Measurements from ENCODE around the gene MEF2D.

The MEF2D gene

DNA sequence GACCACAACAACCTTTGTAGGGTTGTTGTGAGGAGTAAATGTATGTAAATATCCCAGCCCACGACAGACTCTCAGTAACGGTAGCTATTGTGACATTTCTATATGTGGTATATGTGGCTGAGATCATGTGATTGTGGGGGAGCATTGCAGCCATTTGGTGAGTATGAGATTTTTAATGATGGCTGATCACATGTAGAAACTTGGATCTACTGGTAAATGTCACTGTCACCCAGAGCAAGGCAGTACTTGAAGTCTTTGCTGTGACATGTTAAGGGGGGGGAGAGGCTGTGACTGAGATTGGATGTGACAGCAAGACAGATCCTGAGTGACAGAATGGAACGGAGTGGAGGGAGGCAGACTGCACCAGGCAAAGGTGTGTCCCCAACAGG lies 23.9 kb upstream of the MEF2D start:
- no peak for DNase-seq (ENCODE audit: low read depth)

DNA sequence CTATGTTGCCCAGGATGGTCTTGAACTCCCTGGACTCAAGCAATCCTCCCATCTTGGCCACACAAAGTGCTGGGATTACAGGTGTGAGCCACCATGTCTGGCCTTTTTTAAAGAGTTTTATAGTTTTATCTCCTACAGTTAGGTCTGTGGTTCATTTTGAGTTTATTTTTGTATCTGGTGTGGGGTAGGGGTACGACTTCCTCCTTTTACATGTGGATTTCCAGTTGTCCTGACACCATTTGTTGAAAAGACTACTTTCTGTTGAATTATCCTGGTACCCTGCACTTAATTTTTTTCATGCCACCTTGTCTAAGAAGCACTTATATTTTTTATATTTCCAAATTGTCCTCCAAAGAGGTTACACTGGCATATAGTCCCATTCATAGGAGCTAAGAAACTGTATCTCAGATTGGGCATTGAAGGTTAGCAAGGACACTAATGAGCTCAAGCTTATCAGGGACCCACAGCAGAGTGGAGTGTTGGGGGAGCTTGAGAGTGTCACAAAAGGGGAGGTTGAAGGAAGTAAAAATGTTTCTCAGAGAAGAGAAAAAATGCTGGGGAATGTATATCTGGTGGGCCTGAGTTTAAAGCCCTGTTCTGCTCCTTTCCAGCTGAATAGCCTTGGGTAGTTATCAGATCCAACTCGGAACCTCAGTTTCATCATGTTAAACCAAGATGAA lies 23.4 kb upstream of the MEF2D start:
- no peak for DNase-seq (ENCODE audit: low read depth)

DNA sequence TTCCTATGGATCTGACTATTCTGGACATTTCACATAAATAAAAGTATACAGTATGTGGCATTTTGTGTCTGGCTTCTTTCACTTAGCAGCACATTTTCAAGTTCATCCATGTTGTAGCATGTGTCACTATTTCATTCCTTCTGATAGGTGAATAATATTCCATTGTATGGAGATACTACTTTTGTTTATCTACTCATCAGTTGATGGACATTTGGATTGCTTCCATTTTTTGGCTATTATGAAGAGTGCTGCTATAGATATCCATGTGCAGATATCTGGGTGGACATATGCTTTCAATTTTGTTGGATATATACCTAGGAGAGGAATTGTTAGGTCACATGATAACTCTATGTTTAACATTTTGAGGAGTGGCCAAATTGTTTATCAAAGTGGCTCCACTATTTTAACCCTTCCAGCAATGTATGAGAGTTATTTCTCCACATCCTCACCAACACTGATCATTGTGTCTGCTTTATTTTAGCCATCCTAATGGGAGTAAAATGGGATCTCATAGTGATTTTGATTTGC lies 21.9 kb upstream of the MEF2D start:
- no peak for DNase-seq (ENCODE audit: low read depth)

DNA sequence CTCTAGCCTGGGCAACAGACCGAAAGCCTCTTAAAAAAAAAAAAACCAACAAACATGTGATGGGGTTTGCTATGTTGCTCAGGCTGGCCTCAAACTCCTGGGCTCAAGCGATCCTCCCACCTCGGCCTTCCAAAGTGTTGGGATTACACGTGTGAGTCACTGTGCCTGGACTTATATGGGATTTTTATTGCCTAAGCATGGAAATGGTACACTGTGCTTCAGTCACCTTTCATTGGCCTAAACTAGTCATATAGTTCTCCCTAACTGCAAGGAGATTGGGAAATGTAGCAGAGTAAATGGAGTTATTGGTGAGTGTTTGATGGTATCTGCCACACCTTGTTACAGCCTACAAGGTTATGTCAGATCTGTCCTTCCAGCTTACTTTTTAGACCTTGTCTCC lies 17.2 kb upstream of the MEF2D start:
- no peak for DNase-seq (ENCODE audit: low read depth)

DNA sequence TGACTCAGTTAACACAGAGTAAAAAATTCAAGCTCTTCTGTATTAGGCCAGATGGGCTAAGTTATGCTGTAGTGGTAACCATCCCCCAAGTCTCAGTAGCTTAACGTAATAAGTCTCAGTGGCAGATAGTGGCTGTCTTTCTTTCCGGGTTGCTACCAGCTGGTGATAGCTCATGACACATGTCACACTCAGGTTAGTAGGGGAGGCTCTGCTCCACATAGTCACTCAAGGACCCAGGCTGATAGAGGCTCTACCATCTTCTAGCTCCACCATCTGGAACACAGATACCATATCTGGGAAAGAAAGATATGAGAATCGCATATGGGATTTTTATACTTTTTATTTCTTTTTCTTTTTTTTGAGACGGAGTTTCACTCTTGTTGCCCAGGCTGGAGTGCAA lies 16.2 kb upstream of the MEF2D start:
- DNase-seq (ENCODE audit: low read depth): no peak

DNA sequence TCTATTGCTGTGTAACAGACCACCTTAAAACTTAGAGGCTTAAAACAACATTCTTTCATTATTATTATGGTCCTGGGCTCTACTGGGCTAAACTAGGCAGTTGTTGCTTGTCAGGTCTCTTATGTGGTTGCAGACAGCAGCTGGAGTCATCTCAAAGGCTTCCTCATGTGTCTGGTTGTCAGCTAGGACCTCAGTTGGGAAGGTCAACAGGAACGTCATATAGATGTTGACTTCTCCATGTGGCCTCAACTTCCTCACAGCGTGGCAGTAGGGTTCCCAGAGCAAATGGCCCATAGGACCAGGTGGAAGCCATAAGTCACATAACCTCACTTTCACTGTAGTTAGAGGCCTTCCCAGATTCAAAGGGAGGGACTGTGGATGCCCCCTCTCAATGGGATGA lies 15.4 kb upstream of the MEF2D start:
- no peak for DNase-seq (ENCODE audit: low read depth)

DNA sequence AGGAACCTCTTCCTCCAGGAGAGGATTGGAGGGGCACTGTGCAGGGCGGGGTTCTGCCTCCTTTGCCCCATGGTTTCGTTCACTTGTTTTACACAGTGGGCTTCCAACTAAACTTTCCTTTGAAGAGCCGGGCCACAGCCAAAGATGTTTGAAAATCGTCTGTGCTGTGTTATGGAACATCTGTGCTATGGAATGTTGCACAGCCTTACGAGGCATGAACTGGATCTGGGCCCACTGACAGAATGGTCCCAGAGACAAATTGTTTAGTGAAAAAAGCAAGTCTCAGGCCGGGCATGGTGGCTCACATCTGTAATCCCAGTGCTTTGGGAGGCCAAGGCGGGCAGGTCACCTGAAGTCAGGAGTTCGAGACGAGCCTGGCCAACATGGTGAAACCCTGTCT lies 12.6 kb upstream of the MEF2D start:
- DNase-seq (ENCODE audit: low read depth): no peak

DNA sequence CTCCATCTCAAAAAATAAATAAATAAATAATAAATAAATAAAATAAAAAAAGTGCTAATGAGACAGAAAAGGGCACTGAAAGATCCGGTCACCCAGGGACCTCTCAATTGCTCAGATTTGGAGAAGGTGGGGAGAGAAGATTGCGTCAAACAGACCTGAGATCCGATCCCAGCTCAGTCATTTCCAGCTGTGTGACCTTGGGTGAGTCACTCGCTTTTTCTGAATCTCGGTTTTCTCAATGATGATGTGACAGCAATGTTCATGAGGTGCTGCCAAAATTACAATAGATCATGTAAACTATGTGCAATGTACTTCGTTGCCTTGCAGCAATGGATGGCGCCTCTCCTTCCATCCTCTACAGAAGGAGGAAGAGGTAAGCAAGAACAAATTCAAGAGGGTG lies 11.1 kb upstream of the MEF2D start:
- DNase-seq (ENCODE audit: low read depth): no peak

DNA sequence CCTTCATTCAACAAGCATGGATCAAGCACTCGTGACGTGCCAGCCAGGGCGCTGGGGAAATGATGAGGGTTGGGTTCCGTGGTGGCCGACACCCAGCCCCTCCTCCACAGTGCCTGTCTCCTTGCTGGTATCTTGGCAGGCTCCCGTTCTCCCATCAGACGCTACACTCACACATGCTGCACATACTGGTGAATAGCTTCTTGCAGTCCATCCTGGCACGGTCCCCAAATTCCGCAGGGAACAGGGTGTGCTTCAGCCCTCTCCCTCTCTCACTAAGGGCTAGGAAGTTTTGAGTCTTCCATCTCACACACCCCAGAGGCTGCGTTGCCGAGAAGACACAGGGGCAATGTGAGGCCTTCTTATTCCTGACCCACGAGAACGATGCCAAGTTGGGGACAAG lies 10.1 kb upstream of the MEF2D start:
- peak; percentile 86 for DNase-seq (ENCODE audit: low read depth)

DNA sequence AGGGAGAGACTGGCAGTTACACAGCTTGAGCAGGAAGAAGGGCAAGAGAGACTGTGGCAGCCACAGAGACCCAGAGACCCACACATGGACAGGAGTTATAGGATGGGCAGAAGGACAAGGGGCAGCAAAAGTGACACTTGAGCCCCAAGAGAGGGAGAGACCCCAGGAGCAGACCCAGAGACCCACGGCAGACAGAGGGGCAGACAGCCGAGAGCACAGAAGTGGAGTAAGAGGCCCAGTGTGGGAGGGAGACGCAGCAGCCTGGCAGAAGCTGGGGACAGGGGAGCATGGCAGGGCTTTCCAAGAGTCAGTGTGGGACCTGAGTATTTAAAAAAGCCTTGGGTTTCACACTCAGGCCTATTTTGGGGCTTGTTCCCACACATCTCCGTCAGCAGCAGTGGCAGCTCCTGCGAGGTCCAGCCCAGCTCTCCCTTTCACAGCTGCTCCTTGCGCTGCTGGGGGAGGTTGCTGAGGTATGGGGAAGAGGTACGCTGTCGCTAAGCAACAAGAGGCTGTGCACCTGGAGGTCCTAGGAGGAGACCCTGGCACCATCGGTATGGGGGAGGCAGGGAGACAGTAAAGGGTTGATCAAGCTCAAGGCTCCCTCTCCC lies 9.0 kb upstream of the MEF2D start:
- DNase-seq (ENCODE audit: low read depth): no peak

DNA sequence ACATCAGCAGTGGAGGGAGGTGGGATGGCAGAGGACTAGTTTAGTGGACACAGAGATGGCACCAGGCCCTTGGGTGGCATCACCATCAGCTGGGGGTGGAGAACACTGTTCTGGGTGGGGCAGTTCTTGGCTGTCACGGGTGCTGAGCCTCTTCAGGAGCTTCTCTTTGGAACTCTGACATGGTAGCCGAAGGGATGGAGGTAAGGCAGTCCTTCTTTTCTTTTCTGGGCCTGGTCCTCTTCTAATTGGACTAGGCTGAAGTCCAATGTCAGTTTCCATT lies 8.3 kb upstream of the MEF2D start:
- DNase-seq (ENCODE audit: low read depth): no peak

DNA sequence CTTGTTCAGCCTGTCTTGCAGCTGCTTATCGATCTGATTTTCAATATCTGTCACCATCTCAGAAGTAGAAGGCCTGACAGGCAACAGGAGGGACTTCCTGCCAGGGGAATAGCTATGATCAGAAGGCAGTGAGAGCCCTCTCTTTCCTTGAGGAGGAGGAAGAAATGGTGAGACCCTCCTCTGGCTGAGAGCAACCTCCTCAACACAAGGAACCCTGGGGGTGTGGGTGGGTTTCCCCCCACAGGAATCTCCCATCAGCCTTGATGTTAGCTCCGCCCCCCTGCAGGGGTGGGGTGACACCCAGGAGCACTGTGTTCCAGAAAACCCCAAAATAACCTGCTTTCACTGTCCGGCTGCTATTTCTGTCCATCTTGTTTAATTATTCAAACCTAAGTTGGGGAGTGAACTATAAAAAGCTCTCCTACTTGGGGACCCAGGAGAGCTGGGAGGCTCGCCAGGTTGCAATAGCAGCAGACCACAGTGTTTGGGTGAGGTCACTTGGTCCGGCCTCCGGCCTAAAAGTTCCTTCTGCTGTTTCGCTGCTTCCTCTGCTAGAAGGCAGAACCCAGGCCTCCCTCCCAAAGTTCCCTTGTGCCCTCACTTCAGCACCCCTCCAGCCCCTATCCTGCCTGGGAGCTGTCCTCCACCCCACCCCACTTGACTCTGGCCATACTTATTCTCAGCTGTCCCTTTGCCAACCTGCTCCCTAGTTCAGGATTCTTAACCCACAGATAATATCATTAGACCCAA lies 7.8 kb upstream of the MEF2D start:
- peak; percentile 61 for DNase-seq (ENCODE audit: low read depth)

DNA sequence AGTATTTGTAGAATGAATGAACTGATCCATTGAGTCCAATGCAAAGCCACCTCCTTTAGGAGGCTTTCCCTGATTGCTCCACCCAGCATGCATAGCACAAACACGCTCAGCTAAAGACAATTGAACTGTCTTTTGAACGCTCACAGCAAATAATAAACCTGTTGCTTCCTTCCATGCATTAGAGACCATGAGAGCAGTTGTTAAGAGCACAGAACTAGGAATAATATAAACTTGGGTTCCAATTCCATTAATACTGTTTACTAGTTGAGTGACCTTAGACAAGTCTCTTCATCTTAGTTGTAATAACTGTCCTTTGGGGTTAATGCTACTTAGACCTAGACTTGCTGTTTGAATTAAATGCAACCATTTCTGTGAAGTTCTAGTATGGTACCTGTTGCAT lies 5.9 kb upstream of the MEF2D start:
- DNase-seq (ENCODE audit: low read depth): no peak

DNA sequence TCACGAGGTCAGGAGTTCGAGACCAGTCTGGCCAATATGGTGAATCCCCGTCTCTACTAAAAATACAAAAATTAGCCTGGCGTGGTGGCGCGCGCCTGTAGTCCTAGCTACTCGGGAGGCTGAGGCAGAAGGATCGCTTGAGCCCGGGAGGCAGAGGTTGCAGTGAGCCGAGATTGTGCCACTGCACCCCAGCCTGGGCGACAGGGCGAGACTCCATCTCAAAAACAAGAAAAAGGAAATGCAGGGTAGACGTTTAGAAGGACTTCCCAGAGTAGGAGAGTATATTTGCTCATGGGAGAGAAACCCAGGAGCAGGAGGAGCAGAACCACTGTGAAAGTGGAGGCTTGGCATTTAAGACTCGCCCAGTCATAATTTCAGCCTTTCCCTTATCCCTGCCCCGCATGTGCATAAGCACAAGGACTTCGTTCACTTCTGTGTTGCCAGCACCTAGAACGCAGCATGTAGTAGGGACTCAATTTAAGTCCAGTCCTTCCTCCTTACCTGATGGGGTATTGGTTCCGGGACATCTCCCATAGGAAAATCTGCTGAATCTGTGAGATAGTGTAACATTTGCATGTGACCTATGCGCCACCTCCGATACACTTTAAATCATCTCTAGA lies 5.2 kb upstream of the MEF2D start:
- no peak for DNase-seq (ENCODE audit: low read depth)

DNA sequence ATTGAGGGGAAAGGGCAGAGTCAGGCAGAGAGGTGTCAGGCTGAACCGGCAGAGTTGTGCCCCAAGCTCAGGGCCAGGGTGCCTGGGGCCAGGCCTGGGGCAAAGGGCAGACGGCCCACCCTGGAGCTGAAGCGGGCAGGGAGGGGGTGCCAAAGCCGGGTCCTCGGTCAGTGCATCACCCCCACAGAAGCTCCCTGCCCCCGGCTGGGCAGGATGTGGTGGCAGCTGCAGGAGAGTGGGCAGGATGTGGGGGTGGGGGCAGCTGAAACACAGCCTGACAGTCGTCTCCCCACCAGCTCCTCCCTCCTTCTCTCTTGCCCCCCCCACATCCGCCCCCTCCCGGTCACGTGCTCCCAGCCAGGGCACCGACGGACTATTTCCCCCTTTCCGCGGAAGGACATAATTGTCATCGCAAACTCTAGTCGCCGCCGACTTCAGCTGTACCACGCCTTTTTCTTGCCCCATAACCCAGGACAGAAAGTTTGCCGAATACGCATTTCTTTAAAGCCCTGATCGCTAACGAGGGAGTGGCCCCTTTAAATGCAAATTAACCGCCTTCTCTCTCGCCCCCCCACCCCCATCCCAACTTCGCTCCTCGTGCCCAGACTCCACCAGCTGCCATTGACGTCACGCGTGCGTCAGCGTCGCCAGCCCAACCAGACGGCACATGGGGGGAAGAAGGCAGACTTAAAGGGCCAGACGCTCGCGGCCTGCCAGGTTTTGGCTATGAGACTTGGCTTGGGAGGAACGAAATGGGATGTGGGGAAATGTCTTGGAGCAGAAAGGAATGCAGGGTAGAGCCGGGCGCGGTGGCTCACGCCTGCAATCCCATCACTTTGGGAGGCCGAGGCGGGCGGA lies 4.5 kb upstream of the MEF2D start:
- DNase-seq (ENCODE audit: low read depth): peak; percentile 96

DNA sequence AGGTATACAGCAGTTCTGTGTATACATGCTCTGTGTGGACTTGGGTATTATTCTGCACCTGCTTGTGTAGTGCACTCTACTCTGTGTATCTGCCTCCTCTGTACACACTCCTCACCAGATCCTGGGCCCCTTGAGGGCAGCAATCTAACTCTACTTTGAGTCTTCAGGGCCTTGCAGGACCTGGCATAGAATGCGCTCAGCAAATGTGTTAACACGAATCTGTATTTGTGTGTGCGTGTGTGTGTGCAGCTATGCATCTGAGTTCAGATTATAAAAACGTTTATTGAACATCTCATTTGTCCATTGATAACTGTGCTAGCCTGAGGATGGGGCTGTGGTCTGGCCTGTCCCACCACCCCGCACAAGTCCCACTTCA lies 3.9 kb upstream of the MEF2D start:
- no peak for DNase-seq (ENCODE audit: low read depth)

DNA sequence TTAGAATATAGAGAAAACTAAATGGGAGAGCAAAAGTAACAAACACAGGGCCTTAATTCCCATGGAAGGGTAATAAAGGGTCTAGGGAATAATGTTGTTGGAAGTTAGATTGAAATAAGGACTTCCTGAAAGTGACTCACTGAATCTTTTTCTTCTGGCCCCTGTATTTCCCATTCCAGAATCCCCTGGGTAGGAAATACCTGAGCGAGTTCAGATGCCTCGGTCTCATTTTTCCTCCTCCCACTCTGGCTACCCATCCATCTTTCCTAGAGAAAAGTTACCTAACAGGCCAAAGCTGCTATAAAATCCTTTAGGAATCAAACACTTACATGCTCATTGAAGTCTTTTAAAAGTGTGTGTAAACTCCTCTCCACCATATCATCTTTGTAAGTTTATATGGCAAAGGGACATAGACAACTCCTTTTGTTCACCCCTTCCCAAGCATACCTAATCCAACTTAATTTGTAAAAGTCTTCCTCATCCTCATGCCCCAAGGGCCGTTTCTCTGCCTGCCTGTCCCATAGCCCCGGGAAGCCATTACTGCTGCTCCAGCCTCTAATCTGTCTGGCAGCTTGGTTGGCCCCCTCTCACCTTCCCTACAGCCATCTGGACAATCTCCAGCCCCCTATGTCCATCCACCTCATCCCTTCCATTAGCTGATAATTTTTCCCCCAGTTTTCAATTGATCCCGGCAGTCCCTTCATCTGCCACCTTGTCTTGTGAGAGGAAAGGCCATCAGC lies 3.3 kb upstream of the MEF2D start:
- DNase-seq (ENCODE audit: low read depth): no peak

DNA sequence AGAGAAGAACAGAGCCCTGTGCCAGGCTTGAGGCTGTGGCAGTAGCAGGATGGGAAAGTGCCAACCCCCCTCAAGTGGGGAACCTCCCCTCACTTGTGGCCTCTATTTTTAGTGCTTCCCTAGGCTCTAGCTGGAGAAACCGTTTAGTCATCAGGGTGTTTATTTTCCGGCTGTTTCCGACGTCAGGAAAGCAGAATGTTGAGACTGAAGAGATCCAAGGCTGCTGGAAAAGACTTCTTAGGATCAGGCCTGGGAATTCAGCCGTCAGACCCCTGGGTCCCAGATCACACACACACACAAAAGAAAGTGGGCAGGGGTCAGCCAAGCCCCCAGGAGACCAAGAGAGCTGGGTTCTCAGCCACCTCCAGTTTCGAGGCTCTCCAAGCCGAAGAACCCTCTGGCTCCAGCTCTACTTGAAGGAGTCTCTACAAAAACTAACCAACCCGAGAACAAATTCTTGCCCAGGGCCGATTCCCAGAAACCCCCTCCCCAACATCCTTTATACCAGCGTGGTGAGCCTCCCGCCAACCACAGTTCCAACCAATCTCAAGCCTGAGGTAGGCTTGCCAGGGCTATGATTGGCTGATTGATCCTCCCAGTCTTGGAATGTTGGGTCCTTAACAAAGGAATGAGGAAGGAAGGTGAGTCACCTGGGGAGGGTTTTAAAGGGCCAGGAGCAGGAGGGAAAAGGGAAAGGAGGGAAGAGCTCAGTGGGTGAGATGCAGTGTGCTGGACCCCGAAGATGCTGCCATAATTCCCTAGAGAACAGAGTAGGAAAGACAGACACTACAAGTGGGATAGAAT lies 2.5 kb upstream of the MEF2D start:
- DNase-seq (ENCODE audit: low read depth): peak; percentile 93

DNA sequence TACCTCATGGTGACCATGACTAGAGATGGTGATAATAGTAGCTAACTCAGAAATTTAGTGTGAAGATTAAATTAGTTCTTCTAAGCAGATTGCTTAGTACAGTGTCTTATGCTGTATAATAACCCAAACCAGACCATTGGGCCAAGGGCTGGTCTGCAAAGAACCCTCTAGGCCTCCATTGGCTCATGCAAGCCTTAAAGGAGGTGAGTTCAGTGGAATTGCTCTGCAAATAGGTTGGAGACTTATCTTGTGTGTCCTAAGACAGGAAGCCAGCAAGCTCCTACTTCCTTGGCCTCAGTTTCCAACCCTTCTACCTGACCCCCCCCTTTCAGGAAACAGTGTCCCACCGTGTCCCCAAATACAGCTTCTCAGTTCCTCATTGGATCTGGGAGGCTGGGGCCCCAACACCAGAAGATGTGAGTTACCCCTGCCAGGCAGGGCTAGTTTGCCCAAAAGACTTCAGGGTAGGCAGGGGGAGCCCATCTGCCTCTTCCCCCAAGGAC lies 1.9 kb upstream of the MEF2D start:
- DNase-seq (ENCODE audit: low read depth): no peak

DNA sequence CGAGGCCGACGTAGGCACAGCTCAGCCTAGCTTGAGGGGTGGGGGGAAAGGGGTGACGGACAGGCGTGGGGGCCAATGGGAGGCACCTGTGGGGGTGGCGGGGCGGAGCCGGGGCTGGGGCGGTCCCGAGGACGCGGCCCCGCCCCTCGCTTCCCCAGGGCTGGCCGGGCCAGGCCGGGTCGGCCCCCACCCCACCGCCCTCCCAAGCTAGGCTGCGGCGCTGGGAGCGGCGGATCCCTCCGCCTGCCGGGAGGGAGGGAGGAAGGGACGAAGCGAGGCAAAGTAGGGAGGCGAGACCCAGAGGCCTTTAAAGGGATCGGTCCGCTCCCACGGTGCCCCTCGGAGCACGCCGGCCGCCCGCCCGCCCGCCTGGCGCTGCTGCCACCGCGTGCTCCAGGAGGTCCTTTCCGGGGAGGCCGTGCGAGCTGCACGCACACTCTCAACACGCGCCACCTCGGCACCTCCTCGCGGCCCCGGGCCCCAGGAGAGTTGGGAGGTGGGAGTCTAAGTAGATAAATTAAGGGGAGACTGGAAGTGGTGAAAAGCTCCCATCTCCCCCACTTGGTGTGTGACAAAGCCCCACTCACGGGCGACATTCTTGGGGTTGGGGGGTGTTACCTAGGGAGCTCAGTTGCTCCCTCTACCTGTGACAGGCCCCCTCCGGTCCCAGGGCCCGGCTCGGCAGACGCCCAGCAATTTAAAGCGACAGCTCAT lies 375 bp upstream of the MEF2D start:
- peak; percentile 75 for DNase-seq (ENCODE audit: low read depth)
